ENCODE results near the gene UBTD2.
"Not testable (repeated sequence)": the region's sequence is repeated elsewhere in the genome, so short reads cannot be mapped to it uniquely, and the experiment has no call there.

Gene UBTD2

GRCh38 chr5:172245046-172245445 lies 38.5 kb downstream of the UBTD2 start:
- no peak for DNase-seq

DNA sequence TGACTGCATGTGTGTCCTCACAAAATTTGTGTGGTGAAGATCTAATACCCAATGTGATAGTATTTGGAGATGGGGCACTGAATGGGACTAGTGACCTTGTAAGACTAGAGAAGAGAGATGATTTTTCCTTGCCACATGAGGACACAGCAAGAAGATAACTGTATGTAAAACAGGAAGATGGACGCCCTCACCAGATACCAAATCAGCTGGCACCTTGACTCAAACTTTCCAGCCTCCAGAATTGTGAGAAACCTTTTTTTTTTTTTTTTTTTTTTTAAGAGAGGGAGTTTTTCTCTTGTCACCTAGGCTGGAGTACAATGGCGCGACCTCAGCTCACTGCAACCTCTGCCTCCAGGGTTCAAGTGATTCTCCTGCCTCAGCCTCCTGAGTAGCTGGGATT lies 40.3 kb downstream of the UBTD2 start:
- no peak for DNase-seq

GRCh38 chr5:172238334-172238733 lies 45.2 kb downstream of the UBTD2 start:
- no peak for DNase-seq

DNA sequence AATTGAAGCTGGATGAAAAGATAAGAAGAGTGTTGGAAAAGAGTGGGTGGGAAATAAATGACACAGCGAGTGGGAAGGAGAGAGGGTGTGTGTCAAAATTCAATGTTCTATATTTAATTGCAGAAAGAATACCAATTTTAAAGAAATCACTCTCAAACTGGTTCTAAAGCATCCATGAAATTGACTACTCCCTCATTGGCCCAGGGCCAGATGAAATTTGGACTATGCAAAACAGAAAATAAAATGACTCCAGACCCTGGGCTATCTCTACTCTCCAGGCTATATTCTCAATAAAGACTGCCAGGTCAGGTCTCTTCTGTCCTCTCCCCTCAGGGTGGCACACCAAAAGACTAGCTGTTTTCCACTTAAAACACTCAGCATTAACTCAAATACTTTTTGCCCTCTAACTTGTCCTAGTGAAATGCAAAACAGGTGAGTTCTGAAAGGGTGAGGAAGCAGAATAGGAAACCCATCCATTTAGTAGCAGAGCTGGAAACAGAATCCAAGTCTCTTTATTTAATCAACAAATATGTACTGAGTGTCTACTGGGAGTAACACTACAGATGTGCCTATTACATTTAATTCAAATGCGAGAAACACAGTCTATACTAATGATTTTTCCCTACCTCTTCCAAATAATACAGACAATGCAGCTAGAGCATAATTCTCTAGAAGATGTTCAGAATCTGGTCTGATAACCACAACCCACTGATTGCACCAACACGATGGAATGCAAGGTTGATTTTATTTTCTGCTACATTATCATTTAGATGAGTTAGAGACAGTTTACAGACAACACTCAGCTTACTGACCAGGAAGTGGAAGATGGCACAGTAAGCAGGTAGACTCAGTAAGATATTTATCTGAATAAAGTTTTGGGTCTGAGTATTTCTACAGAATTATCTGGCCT lies 47.5 kb downstream of the UBTD2 start:
- DNase-seq, result no peak

- DNase-seq, result no peak
Observed at GRCh38 chr5:172235132-172235780, 48.3 kb downstream of the UBTD2 start.

GRCh38 chr5:172234031-172234430 lies 49.5 kb downstream of the UBTD2 start:
- DNase-seq, result no peak

GRCh38 chr5:172229904-172230303 lies 53.7 kb downstream of the UBTD2 start:
- DNase-seq, result no peak

DNA sequence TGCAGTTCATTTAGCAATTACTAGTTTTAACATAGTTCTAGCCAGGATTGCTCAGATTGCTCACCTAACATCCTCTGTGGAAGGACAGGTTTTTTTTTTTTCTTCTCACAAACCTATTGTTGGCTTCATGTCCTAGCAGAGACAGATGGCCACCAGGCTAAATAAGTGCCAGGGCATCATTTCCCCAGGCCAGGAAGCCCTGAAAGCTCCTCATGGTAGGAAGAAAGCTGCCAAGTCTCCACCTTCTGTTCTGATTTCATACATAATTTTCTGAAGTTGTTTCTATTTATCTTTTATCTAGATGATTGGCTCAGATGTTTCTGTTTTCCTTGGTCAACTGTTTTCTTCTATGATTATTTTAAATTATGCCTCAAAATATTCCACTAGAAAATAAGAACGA lies 58.6 kb downstream of the UBTD2 start:
- no peak for DNase-seq

DNA sequence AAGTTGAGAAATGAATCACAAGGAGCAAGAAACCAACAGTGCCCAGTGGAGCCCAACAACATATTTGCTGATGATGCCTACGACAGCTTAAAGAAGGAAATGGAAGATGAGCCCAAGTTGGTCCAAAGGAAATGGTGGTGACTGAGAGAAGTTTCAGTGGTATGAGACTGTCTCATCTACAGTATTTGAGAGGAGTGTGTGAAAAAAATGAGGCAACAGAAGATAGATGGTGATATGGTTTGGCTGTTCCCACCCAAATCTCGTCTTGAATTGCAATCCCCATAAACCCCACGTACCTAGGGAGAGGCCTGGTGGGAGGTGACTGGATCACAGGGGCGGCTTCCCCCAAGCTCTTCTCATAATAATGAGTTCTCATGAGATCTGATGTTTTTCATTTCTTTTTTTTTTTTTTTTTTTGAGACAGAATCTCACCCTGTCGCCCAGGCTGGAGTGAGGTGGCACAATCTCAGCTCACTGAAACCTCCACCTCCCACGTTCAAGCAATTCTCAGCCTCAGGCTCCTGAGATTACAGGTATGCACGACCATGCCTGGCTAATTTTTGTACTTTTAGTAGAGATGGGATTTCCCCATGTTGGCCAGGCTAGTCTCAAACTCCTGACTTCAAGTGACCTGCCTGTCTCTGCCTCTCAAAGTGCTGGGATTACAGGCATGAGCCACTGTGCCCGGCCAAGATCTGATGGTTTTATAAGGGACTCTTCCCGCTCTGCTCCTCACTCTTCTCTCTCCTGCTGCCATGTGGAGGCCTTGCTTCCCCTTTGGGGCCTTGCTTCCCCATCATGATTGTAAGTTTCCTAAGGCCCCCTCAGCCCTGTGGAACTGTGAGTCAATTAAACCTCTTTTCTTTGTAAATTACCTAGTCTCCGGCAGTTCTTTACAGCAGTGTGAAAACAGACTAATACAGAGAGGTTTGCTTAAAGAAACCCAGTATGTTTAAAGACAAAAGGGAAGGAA lies 59.4 kb downstream of the UBTD2 start:
- DNase-seq, result no peak

DNA sequence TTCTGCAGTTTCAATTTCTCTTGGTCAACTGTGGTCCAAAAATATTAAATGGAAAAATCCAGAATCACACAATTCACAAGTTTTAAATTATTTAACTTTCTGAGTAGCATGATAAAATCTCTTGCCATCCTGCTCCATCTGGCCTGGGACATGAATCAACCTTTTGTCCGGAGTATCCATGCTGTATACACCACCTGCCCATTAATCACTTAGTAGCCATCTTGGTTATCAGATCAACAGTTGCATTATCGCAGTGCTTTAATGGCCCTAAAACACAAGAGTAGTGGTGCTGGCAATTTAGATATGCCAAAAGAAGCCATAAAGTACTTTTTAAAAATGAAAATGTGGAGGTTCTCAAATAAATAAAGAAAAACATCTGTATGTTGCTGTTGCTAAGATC lies 64.3 kb downstream of the UBTD2 start:
- no peak for DNase-seq

DNA sequence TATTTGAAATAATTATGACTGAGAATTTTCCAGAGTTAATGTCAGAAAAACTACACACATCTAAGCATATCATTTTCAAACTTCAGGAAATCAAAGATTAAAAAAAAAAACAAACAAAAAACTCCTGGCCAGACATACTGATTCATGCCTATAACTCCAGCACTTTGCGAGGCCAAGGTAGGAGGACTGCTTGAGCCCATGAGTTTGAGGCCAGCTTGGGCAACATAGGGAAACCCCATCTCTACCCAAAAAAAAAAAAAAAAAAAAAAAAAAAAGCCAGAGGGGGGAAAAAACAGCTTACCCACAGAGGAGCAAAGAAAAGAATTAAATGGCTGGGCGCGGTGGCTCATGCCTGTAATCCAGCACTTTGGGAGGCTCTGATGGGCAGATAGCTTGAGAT lies 67.2 kb downstream of the UBTD2 start:
- DNase-seq, result no peak

- DNase-seq, result peak; percentile 10
Observed at GRCh38 chr5:172213126-172213525, 70.4 kb downstream of the UBTD2 start.

DNA sequence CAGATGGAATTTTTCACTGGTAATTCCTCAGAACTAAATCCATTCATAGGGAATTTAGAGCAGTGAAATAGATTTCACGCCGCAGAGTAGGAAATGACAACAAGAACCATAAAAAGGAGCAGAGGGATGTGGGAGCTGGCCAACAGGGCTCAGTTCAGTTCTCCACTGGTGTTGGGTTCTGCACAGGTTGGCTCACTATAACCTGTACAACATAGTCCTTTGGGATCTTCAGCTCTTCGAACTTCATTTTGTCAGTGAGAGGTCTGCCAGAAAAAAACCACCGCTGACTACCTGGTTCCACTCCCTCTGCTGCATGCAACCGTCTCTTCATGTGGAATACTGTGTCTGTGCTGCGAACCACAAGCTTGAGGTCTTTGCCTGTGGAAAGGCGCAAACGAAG lies 71.9 kb downstream of the UBTD2 start:
- DNase-seq, result no peak

DNA sequence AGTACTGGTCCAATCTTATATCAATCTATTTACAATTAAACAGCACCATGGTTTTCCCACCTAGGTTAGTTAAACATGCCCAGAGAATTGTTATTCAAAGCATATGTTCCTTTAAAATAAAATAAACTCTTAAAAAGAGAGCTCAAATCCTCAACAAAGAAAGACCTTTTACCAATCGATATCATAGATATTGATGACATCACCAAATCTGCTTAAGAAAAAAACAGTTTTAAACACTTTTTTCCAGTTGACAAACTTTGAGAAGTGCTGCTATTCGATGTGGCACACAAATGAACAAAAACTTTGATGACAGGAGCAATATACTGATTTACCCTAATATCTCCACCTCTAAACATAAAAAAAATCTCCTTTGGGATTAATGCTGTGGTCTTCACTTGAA lies 73.8 kb downstream of the UBTD2 start:
- DNase-seq, result no peak

DNA sequence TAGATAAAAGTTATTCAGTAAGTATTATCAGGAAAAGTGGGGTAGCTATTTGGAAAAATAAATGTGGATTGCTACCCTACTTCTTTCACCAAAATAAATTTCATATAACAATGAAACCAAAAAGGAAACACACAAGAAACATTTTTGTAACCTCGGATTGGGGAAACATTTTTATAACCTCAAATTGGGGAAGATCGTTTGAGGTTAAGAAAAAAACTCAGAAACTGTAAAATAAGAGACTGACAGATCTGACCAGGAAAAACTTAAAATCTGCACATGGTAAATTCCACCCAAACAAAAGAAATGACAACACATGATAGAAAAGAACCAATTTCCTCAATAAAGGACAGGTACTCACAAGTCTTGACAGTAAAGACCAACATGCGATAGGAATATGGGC lies 76.1 kb downstream of the UBTD2 start:
- DNase-seq, result no peak

DNA sequence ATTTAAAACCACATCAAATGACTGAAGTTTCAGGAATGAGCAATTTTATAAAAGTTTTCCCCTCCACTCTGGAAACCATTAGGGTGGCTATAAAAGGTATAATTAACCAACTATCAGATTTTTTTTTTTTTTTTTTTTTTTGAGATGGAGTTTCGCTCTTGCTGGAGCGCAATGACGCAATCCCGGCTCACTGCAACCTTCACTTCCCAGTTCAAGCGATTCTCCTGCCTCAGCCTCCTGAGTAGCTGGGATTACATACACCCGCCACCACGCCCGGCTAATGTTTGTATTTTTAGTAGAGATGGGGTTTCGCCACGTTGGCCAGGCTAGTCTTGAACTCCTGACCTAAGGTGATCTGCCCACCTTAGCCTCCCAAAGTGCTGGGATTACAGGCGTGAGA lies 77.6 kb downstream of the UBTD2 start:
- not testable (repeated sequence) for DNase-seq

DNA sequence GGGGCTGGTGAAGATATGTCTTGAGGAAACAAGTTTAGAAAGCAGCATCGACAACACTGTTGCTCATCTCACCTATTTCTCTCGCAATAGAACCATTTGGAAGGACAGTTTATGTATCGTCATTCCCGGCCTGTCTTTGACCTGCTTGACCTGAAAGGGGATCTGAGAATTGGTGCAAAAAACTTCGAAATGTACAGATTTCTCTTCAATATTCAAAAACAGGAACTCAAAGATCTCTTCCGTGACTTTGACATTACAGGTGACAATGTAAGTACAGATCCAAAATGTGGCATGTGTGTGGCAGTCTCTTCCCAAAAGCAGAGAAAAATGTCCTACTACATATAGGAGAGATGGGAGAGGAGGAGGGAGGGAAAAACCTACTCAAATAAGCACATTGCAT lies 83.1 kb downstream of the UBTD2 start:
- no peak for DNase-seq

GRCh38 chr5:172199446-172199845 lies 84.1 kb downstream of the UBTD2 start:
- DNase-seq, result no peak

GRCh38 chr5:172197775-172198174 lies 85.8 kb downstream of the UBTD2 start:
- DNase-seq, result not testable (repeated sequence)

GRCh38 chr5:172194985-172195774 lies 88.4 kb downstream of the UBTD2 start:
- DNase-seq, result no peak

DNA sequence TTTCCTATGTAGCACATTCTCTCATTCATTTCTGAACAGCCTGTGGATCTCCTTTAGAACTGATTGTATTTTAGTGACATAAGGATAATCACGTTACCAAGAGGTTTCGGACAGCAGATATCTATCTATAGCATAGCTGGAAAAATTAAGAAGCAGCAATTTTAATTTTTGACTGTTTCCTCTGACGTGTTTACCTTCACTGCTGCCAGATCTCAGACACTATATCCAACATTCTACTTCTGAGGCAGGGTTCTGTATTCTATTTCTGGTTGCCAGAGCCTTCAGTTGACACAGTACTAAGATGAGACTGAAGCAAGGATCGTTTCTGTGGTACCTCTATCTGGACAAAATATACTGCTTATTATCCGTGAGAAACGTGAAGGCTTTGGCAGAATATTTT lies 89.7 kb downstream of the UBTD2 start, which contains the start of gene EFCAB9:
TSS of gene EFCAB9 (plus strand) at position 301 of the 400 bp plus-strand sequence. CDS start at position 302, 1 bp downstream.
- no peak for DNase-seq

DNA sequence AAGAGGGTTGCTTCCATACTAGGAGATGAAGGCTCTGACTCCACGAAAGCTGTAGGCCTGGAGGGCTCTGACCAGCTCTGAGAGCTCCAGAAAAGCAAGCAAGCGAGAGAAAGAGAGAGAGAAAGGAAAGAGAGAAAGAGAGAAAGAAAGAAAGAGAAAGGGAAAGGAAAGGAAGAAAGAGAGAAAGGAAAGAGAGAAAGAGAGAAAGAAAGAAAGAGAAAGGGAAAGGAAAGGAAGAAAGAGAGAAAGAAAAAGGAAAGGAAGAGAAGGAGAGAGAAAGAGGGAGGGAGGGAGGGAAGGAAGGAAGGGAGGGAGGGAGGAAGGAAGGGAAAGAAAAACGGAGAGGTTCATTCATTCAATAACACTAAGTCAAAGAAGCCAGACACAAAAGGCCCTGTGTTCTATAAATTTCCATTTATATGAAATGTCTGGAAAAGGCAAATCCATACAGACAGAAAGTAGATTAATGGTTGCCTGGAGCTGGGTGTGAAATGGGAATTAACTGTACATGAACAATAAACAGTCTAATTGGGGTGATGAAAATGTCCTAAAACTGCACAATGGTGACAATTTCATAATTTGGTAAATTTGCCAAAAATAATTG lies 93.8 kb downstream of the UBTD2 start:
- no peak for DNase-seq

Data from retina (tissue), 1 donor.